GM21723 (cell line): ENCODE measurements around the gene UBXN10.
"Not testable (repeated sequence)": the region's sequence is repeated elsewhere in the genome, so short reads cannot be mapped to it uniquely, and the experiment has no call there.

Source experiments
- ATAC-seq: cut with Tn5 transposase; IDR thresholded peaks from one replicate; pipeline ENCODE4 v1.9.1; 2021; ENCODE audit warnings: mild to moderate bottlenecking, moderate library complexity; ENCODE audit not compliant: unreplicated experiment

UBXN10 gene

DNA sequence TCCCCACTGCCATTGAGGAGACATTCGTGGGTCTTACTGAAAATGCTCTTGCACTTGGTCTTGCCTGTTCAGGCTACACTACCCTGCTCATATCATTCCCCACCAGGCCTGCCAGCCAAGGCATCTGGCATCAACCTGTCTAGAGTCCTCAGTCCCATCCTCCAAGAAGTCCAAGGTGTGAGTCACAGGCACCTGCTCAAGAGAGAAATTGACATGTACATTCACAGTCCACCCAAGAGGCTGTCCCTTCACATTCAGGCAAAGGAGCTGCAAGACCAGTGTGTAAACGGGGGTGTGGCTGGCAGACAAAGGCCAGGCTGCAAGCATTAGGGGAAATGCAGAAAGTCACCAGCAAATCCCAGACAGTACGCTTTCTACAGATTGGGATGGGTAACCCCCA is 13.5 kb downstream of the UBXN10 start:
- no peak for ATAC-seq

DNA sequence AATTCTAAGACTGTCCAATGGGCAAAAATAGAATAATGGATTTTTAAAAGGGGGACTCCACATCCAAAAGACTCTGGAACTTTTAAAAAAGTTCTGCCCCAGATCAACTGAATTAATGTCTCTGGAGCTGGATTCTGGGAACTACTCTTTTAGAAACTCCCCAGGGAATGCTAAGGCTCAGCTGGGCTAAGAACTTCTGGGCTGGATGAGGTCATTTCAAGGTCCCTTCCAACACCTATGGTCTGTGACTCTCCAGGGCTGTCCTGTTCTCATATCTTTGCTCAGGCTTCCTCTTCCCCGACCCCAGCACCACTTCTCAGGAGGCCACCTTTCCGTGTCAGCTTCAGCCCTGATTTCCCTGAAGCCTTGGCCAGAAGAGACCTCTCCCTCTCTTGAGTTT is 13.9 kb downstream of the UBXN10 start:
- ATAC-seq: no peak

DNA sequence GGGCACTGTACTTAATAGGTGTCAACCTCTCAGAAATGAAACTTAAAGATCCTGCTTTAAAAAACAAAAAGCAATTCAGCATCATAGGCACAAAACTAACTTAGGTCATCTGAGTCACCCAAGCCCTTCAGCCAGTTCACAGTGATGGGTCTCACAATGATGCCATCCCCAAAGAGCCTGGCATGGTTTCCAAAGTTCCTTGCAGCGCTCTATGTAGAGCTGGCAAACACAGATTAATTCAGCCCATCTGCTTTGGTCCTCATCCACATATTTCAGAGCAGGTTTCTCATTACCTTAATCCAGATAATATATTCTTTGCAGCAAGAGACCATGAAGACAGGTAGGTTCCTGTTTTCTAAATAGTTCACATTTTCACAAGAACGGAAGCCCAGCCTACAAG is 15.1 kb downstream of the UBXN10 start:
- ATAC-seq: no peak

DNA sequence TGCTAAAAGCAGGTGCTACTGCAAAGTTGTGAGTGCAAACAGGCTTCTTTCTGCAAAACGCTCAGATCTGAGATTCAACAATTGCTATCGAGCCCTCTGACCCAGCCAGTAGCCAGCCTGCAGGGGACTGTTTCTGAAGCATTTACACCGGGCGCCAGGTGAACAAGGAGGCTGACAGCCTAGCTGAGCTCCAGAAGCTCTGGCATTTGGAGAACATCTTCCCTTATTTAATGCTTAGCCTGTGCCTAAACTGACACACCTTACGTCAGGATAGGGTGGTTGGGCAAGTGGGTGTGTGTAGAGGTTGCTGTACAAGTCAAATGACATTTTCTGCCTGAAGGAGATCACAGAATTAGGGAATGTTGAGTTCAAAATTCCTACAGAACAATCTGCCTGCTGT is 16.3 kb downstream of the UBXN10 start:
- no peak for ATAC-seq

DNA sequence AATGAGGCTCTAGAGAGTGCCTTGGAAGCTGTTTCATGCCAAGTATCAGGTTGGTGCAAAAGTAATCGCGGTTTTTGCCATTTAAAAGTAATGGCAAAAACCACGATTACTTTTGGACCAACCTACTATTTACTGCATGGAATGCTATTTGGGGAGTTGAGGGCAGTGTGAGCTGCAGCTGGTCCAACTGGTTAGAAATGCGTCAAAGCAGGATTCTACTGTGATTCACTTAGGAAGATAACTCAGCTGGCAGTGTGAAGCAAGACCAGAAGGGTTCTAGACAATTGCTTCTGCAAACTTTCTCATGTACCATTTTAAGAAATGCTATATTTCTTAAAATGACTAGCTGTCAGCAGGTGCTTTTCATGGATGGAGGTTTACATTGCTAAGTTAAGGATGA is 21.6 kb downstream of the UBXN10 start:
- no peak for ATAC-seq

DNA sequence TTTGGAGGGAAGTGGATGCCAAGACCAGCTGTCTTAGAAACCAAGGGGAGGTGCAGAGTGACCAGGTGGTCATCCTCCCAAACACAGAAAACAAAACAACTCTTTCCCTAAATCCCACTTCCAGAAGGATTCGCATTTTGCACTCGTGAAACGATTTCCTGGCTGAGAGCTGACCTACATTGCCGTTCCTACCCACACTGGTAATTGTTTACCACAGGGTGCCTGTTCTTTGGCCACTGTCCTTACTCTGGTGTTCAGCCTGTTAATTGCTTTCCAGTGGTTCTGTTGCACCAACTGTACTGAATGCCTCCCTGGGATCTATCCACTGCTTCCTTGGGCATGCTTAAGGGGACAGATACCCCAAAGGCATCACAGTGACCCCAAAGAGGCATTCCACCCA is 23.6 kb downstream of the UBXN10 start:
- no peak for ATAC-seq

DNA sequence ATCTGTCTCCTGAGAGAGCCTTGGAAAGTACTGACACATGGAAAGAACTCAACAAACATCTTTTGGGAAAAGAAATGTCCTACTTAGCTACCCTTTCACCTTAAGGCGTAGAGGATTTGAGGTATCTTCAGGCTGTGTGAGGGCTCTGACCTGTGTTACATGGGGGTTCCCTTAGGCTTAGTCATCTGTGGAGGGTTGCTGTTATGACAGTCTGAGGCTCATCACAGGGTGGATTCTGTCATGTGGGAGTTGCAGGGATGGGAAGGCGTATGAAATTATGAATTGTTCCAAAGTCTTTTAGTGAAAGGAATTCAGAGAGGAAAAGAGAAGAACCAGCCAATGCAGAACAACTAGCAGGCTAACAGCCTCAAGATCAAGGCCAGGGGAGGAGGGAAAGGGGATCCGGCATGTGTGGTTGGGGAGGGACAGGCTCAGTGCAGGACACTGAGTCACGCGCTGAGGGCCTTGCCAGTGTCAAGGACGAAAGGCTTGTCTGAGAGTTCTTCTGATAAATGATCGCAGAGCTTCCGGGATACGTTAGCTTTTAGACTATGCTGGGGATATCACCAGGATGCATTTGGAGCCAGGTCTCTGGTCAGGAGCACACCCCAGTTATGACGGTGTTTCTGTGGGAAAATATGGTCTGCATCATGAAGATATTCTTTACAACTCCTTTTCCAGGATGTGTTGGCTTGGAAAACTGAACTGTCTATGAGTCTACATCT is 25.0 kb downstream of the UBXN10 start:
- no peak for ATAC-seq

DNA sequence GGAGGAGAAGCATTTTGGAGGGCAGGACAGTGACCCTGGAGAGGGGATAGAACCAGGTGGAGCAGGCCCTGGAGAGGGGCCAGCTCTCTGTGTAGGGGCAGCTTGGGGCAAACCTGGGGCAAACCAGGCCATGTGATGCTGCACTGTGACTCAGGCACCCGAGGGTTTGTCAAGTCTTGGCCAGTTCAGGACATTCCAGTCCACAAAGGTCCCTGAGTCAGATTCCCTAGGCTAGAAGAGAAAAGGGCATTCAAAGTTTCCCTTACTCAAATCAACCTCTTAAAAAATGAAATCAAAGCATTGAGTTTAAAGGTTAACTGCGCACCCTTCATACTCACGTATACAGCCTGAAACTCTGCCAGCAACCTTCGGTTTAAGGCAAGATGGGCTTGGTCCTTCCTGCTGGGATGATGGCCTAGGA is 25.6 kb downstream of the UBXN10 start:
- ATAC-seq: no peak

DNA sequence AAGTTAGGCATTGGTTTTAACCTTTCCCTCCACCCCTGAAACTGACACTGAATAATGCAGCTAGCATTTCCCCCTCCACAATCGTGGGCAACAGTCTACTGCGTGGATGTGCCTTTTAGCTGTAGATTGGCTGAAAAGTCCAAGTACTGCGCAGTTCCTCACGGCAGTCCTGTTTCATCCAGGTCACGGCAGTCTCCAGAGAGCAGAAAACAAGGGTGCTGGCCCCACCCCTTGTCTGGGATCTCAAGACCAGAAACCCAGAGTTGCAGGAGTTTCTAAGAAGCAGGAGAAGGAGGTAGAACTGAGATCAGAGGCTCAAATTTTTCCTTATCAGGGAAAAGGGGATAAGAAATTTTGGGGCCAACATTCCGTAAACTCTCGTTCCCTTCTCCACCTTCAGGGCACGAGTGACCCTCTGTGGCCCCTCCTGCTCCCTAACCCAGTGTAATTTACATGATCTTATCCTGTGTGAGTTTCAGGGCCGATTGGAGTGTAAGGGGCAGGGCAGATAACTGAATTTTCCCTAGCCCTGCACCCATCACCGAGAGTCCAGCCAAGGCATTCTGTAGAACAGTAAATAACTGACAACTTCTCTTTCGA is 26.3 kb downstream of the UBXN10 start:
- ATAC-seq: no peak

DNA sequence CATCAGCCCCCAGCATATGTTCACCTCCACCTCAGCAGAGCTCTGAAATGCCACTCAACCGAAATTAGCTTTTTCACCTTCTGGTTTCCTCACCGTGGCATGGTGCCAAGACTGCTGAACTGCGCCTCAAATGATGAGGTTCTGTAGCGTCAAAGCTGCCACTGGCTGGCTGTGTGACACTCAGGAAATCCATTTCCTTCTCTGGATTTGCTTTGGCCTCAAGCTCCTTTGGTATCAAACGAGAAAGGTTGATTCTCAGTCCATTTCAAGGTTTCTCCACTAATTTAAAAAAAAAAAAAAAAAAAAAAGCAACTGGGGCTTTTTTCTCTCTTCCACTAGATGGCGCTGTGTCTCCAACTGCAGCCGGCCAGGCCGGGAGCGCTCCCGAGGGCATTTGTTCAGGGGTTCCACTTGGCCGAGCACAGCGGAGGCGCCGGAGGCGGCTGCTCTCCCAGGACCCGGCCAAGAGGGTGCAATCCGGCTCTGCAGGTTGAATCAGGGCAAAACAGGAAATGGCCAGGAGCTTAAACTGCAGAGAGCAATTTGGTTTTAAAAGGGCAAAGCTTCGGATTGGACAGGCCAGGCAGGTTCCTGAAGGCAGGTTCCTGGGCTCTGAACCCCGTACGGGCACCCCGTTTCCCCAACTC is 26.9 kb downstream of the UBXN10 start:
- ATAC-seq: no peak

DNA sequence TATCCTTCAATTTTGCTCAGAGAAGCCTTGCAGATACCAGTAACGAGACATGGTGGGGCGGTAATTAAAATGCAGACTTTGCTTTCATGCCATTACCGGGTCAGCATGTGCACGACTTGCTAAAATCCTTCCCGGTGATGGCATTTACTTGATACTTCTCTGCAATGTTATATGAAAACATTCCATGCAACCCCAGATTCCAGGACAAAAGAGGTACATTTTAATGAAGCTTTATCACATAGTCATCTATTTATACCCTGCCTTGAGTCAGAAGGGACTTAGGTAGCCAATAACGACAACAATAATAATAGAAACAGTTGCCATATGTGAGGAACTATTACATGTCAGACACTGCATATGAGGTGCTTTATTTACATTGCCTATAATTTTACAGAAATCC is 29.8 kb downstream of the UBXN10 start:
- ATAC-seq: no peak

DNA sequence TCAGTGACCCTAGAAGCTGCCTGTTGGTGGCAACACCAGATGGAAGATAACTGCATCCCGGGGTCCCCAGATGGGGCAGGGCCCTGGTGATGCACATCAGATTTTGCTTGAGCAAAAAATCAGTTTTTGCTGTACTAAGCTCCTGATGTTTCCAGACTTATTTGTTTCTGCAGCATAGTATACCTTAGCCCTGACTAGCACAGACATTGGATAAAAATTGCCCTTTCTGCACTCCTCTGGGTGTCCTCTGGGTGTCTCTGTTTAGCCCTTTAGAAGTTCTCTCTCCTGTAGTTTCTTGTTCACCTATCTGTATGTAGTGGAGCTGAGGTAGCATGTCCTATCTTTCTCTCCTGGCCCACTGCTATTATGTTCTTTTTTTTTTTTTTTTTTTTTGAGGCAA is 30.7 kb downstream of the UBXN10 start:
- ATAC-seq: no peak

DNA sequence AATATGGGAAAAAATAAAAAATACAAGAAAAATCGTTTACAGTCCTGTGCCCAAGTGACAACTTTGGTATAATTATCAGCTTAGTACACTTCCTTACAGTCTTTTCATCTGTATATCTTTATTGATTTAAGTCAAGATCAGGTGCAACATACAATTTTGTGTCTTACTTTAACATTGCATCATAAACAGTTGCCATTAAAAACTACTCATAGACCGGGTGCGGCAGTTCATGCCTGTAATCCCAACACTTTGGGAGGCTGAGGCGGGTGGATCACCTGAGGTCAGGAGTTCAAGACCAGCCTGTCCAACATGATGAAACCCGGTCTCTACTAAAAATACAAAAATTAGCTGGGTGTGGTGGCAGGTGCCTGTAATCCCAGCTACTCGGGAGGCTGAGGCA is 33.2 kb downstream of the UBXN10 start:
- ATAC-seq: not testable (repeated sequence)

DNA sequence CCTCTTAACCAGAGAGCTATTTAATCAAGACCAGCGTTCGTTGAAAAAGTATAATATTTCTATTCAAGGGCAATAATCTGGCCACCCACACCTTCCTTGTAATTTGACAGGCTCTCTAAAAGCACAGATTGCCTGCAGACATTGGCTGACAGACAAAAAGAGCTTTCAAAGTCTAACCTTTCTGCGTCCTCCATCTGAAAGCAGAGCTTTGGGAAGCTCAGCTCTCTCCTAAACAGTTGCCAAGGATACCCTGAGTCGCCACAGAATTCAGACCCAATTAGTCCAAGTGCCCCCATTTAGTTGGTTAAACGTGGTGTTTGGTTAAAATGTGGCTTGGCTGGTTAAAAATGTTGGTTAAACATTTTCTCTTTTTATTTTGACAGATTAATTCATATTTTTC is 34.1 kb downstream of the UBXN10 start:
- ATAC-seq: no peak

DNA sequence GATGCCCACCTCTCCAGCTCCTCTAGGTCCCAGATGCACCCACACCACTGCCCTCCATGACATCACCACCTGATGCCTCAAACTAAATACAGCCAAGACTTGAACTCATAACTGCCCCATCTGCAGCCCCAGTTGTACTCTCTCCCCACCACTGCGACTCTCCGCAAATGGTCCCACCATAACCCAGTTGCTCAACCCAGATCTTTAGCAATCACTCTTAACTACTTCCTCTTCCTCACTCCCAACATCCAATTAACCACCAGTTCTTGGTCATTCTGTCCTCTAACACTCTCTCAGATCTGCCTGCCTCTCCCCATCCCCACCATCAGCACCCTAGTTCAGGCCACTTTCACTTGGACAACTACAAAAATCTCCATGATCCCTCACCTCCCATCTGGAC is 37.2 kb downstream of the UBXN10 start:
- no peak for ATAC-seq

DNA sequence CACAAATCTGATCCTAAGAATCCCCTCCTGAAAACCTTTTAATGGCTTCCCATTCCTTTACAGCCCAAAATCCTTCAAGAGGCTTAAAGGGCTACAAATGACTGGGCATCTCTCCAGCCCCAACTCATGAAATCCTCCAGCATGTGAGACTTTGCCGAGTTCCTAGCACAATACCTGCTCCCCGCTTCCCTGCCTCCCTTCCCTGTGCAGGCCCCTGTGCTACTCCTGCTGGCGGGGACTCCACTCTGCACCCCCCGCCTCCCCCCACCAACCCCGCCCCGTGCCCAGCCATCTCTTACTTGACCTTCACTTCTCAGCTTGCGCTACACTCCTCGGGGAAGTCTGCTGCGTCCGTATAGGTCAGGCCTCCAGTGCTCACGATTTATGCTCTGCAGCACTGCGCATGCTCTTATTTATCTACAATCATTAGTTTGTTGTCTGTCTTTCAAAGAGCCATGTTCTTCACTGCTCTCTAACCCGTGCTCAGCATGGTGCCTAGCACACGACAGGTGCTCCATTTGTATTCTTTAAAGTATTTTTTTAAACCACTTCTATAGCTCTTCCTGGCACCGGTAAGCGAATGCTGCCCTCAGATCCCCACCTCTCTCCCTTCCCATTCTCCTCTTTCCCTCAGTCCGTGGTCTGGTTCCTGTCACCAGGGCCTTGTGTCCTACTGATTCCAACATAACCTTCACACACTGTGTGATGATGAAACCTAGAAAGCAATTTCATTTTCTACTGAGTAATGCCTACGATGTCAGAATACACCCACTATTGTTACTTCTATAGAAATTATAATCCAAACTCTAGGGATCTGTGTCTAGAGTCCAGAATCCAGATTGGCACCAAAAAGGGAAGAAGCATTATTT is 37.9 kb downstream of the UBXN10 start:
- ATAC-seq: no peak

DNA sequence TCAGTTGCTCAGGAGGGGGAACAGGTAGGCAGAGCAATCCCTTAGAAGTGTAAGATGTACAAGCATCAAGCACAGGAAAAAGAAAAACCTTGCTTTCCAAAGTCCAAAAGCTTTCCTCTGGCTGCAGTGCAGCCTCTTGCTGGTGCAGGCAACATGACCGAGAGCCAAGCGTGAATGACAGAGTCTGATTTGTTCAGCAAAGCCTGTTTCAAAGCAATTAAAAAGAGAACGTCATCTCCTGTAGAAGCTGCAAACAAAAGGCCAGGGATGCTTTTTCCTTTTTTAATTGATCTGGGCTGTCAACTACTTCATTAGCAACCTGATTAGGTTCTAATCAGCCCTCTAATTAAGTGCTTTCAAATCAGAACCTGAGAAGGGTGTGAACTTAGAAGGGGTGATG is 38.6 kb downstream of the UBXN10 start:
- ATAC-seq: no peak

DNA sequence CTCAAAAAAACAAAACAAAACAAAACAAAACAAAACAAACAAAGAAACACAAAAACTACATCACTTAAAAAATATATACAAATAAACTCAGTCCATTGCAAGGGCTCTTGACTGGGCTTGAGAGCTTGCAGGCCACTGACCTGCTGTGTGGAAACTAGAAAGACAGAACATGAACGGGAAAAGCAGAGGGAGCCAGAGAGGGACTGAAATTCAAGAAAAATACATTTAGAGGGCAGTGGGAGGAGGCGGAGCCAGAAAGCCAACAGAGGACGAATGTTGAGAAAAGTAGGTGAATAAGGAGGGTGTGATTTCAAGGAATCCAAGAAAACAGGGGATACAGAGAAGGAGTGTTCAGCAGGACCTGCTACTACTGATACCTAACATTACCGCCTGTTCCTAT is 41.8 kb downstream of the UBXN10 start:
- no peak for ATAC-seq

DNA sequence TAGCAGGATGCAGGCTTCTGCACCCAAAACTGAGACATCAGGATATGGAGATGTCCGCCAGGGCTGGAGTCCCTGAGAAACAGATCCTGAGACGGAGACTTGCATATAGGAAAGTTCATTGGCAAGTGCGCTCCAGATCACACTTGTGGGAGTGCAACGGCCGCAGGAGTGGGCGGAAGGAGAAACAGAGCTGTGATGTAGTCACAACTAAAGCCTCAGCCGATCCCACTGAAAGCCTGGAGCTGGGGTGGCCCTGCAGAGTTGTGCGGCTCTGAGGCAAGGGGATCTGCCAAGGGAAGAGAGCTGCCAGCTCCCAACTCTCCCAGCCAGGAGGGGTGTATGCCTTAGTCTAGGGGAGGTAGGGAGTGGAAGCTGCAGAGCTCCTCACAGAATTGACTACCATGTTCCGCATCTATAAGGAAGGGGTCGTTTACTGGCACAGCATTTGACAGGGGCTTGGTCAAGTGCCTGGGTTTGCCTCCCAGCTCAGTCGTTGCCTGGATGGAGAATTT is 42.5 kb downstream of the UBXN10 start:
- no peak for ATAC-seq

DNA sequence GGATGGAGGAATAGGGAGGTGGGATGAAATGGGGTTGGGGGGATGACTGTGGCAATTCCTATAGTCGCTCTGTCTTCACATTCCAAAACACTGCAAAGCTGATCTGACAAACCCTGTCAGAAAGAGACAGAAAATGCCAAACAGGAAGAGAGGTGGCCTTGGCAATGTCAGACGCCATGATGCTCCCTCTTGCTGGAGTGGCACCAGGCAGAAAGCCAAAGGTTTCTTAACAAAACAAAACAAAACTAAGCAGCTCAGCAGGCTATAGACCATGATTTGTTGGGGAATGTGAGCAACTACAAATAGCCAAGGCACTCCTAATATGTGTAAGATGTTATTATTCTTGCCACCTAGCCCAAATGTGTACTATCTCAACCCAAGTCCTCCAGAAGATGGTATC is 43.3 kb downstream of the UBXN10 start:
- no peak for ATAC-seq

DNA sequence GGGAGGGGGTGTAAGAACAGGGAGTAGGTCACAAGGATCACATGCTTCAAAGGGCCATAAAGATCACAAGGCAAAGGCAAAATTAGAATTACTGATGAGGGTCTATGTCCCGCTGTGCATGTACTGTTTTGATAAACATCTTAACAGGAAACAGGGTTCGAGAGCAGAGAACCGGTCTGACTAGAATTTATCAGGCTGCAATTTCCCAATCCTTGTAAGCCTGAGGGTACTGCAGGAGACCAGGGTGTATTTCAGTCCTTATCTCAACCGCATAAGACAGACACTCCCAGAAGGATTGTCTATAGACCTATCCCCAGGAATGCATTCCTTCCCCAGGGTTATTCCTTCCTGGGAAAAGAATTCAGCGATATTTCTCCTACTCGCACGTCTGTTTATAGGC is 46.7 kb downstream of the UBXN10 start:
- ATAC-seq: not testable (repeated sequence)
